Psoas muscle (tissue), 8 donors: ENCODE data around the gene CNGB1. TPM values are rescaled to one million over a fixed set of nuclear protein-coding genes. Genes with fewer than 3 reads are reported as not detected.

ENCODE experiments used
- ATAC-seq, 4 donors: fragments of 200-7000 bp; cut with Tn5 transposase; one replicate each; pipeline ENCODE4 v1.9.1; 2020; ENCODE audit warnings: moderate library complexity in 3 of 4, mild to moderate bottlenecking in 2 of 4
- DNase-seq, 2 donors: peaks; one replicate each; pipeline ENCODE4 v3.0.0-alpha.2; 2020
- H3K27ac ChIP-seq: fragments of 200-600 bp; one replicate; pipeline ENCODE4 v1.8.0; 2022
- H3K27me3 ChIP-seq, 3 donors: fragments of 200-600 bp in 1 of 3; one replicate each; pipeline versions ENCODE4 v1.6.1 to v1.8.0; 2013 to 2022; ENCODE audit warnings: low read length in 2 of 3, mild to moderate bottlenecking in 2 of 3, moderate library complexity in 1 of 3; ENCODE audit not compliant: insufficient read depth in 3 of 3
- H3K36me3 ChIP-seq, 2 donors: fragments of 200-600 bp in 1 of 2; one replicate each; pipeline versions ENCODE4 v1.6.1 to v1.8.0; 2013 to 2022; ENCODE audit warnings: low read depth in 1 of 2, mild to moderate bottlenecking in 1 of 2, moderate library complexity in 1 of 2; ENCODE audit not compliant: insufficient read depth in 1 of 2
- H3K4me1 ChIP-seq: fragments of 200-600 bp; one replicate; pipeline ENCODE4 v1.8.0; 2022
- H3K4me3 ChIP-seq: fragments of 200-600 bp; one replicate; pipeline ENCODE4 v1.8.0; 2022; ENCODE audit warnings: mild to moderate bottlenecking
- H3K9me3 ChIP-seq: fragments of 200-600 bp; one replicate; pipeline ENCODE4 v1.8.0; 2022
- WGBS, 3 donors: extraction: QIAGEN DNeasy Blood & Tissue Kit; methylation state at CpG; one replicate each; pipeline versions ENCODE4 v1.1.6 to v1.1.7; 2013; 5-methylcytosine and 5-hydroxymethylcytosine counted together
- intact Hi-C, 2 donors: fragments of 100-400 bp; cut with DNase I; formaldehyde crosslinking; loops; one replicate each; pipeline versions ENCODE4 v1.11.0 to v1.14.2; 2022
- polyA plus RNA-seq, 3 donors: library from polyadenylated mRNA; stranded (reverse); fragments of 200-250 nt; gene quantifications; one replicate each; pipeline ENCODE4 v1.2.3, GENCODE V29; 2013
- total RNA-seq, 4 donors: library from RNA; stranded (reverse); fragmentation: NEBNext Ultra II Directional in 2 of 4; extraction: Animal tissue kit (Norgen Biotek cat#: 25700) in 2 of 4; gene quantifications; one replicate each; pipeline versions ENCODE4 v1.2.1 to v1.2.4, GENCODE V29; 2021 to 2023
- TF ChIP-seq, protein P1 (sequence below): fragments of 200-600 bp; IDR thresholded peaks from one replicate; pipeline ENCODE4 v1.8.0; 2022; ENCODE audit warnings: antibody characterized with exemption
- donor health status: healthy with polysubstance abuse.
- donor health status: DM: no; HTN: no; CAD: no; lungs with moderate emphysema.
- donor health status: Bipolar disorder and iron deficiency.
- donor health status: healthy.
- donor health status: DM: yes; HTN: yes; CAD: no.
- donor health status: DM: no; HTN: no; CAD: no.
- donor health status: DM: no; HTN: no; CAD: no.
- donor health status: DM: yes; HTN: yes; CAD: no.

CNGB1 gene
- total and polyA plus RNA-seq, 7 donors = not detected

DNA sequence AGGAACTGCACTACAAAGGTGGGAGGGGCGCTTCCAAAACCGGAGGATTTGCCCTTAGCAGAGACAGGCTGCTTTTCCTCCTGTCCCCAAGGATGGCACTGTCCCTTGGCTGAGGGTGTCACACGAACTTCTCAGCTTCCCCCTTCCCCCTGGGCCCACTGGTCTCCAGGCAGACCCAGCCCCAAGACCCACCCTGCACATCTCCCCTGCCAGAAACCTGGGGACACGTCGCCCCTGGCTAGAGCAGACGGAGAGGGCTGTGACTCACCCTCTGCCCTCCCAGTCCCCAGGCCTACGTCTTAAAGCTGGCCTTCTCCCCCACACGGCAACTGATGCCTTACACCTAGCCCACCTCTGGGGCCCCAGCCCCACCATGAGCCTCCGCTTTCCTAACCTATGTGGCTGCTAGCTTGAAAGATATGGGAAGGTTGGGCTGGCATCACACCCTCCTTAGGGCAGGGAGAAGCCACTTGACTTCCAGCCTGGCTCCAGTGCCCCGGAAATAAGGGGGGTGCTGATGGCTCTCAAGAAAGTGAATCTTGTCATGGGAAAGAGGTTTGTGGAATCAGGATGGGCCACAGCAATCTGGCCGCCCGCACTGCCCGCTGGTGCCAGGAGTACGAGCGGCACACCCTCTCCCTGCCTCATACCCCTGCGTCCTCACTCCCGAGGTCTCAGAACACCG, 24.9 kb upstream of the CNGB1 start:
- ATAC-seq (no peak), DNase-seq (no peak)
- no peaks in the 10 kb centered on the region for H3K27me3 ChIP-seq
- H3K4me1 ChIP-seq = peaks cover 7% of the 10 kb centered on the region
- H3K9me3 ChIP-seq = no peaks in the 10 kb centered on the region
- no peak overlapping the region for H3K4me3 ChIP-seq
- no peak overlapping the region for H3K27ac ChIP-seq
- 89 to 90% (median 89%) methylated on average over 15 to 18 of the region's 18 CpGs for WGBS, 3 donors
- TF ChIP-seq, protein P1, sequence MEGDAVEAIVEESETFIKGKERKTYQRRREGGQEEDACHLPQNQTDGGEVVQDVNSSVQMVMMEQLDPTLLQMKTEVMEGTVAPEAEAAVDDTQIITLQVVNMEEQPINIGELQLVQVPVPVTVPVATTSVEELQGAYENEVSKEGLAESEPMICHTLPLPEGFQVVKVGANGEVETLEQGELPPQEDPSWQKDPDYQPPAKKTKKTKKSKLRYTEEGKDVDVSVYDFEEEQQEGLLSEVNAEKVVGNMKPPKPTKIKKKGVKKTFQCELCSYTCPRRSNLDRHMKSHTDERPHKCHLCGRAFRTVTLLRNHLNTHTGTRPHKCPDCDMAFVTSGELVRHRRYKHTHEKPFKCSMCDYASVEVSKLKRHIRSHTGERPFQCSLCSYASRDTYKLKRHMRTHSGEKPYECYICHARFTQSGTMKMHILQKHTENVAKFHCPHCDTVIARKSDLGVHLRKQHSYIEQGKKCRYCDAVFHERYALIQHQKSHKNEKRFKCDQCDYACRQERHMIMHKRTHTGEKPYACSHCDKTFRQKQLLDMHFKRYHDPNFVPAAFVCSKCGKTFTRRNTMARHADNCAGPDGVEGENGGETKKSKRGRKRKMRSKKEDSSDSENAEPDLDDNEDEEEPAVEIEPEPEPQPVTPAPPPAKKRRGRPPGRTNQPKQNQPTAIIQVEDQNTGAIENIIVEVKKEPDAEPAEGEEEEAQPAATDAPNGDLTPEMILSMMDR = no peak
- intact Hi-C loops = no loop called here
- peaks cover 0 to 34% of the 10 kb centered on the region in 2 donors for H3K36me3 ChIP-seq

GRCh38 chr16:57994778-57995177, 23.9 kb upstream of the CNGB1 start:
- 30 to 35% (median 34%) methylated on average over 4 of the region's 4 CpGs for WGBS, 3 donors
- DNase-seq = peak; percentile 54 to 74

GRCh38 chr16:57994361-57994760, 23.4 kb upstream of the CNGB1 start:
- TF ChIP-seq, protein P1 = no peak
- DNase-seq = no peak
- intact Hi-C loops = no loop called here
- peaks cover 3% of the 10 kb centered on the region for H3K4me1 ChIP-seq
- no peaks in the 10 kb centered on the region for H3K9me3 ChIP-seq
- no peaks in the 10 kb centered on the region for H3K27me3 ChIP-seq
- WGBS, 3 donors = 87 to 95% (median 88%) methylated on average over 4 of the region's 4 CpGs
- H3K27ac ChIP-seq = no peak overlapping the region
- no peak for ATAC-seq
- peaks cover 0 to 34% of the 10 kb centered on the region in 2 donors for H3K36me3 ChIP-seq
- H3K4me3 ChIP-seq = no peak overlapping the region

More at GRCh38 chr16:57994778-57995177, 23.9 kb upstream of the CNGB1 start:
- no peaks in the 10 kb centered on the region for H3K9me3 ChIP-seq
- peak in 2 of 4 donors; percentile 49 to 58 for ATAC-seq
- H3K36me3 ChIP-seq = peaks cover 0 to 34% of the 10 kb centered on the region in 2 donors
- no peak overlapping the region for H3K27ac ChIP-seq
- H3K27me3 ChIP-seq = no peaks in the 10 kb centered on the region
- intact Hi-C loops = no loop called here
- no peak overlapping the region for H3K4me3 ChIP-seq
- TF ChIP-seq, protein P1 = peak; percentile 23
- H3K4me1 ChIP-seq = peaks cover 7% of the 10 kb centered on the region

DNA sequence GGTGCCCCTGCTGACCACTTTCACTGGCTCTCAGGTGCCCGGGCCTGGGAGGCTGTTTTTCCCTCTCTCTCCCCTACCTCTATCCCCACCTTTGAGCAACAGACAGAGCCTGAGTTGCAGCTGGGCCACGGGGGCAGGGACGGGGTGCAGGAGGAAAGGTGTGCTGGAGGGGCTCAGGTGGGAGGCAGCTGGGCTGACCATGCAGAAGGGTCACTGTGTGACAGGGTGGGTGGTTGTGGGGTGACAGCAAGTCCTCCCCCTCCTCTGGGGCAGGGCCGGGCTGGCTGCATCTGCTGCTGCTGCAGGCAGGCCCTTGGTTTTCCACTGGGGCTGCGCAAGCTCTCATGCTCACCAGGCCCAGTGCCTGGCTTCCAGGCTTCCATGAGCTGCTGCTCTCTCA, 23.0 kb upstream of the CNGB1 start:
- DNase-seq (peak in 1 of 2 donors; percentile 33), ATAC-seq (no peak)
- no peaks in the 10 kb centered on the region for H3K9me3 ChIP-seq
- peaks cover 0 to 34% of the 10 kb centered on the region in 2 donors for H3K36me3 ChIP-seq
- H3K27ac ChIP-seq = no peak overlapping the region
- H3K4me1 ChIP-seq = no peaks in the 10 kb centered on the region
- 86 to 91% (median 88%) methylated on average over 5 of the region's 5 CpGs for WGBS, 3 donors
- intact Hi-C loops = no loop called here
- no peak overlapping the region for H3K4me3 ChIP-seq
- TF ChIP-seq, protein P1 = no peak
- no peaks in the 10 kb centered on the region for H3K27me3 ChIP-seq

- no peaks in the 10 kb centered on the region for H3K9me3 ChIP-seq
- no peaks in the 10 kb centered on the region for H3K4me1 ChIP-seq
- H3K4me3 ChIP-seq = no peak overlapping the region
- intact Hi-C loops = no loop called here
- H3K27me3 ChIP-seq = no peaks in the 10 kb centered on the region
- no peak for DNase-seq
- no peak for ATAC-seq
- no peak overlapping the region for H3K27ac ChIP-seq
- TF ChIP-seq, protein P1 = no peak
- 79 to 84% (median 80%) methylated on average over 6 to 8 of the region's 8 CpGs for WGBS, 3 donors
- peaks cover 0 to 34% of the 10 kb centered on the region in 2 donors for H3K36me3 ChIP-seq
Observed at GRCh38 chr16:57993438-57993837, 22.5 kb upstream of the CNGB1 start.
